HG03342 (cell line): ENCODE data around the gene DNAJC19.
A peak's percentile ranks its signal among the peaks of the same experiment; 100 is the strongest.

Source experiments
- ATAC-seq: cut with Tn5 transposase; IDR thresholded peaks from one replicate; pipeline ENCODE4 v1.9.1; 2021; ENCODE audit warnings: mild to moderate bottlenecking, moderate library complexity; ENCODE audit not compliant: unreplicated experiment

DNAJC19 gene

DNA sequence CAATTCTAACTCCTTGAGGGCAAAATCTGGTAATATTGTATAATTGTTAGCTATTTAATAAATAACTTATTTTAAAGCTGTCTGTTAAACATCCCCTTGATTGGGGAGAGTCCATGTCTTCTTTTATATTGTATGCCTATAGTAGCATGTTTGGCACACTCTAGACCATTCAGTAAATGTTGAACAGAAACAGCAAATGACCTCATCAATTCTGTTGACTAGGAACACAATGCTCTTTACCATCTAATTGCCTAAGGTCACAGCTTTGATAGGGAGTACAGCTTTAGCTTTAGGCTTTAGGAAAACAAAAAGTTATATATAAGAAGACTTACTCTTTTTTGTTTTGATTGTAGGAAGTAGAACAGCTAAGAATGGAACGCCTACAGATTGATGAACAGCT, 27.0 kb downstream of the DNAJC19 start:
- ATAC-seq: no peak

GRCh38 chr3:180961552-180961951, 28.0 kb downstream of the DNAJC19 start:
- ATAC-seq: no peak

GRCh38 chr3:180961087-180961486, 28.4 kb downstream of the DNAJC19 start:
- no peak for ATAC-seq

GRCh38 chr3:180959691-180960090, 29.8 kb downstream of the DNAJC19 start:
- no peak for ATAC-seq

DNA sequence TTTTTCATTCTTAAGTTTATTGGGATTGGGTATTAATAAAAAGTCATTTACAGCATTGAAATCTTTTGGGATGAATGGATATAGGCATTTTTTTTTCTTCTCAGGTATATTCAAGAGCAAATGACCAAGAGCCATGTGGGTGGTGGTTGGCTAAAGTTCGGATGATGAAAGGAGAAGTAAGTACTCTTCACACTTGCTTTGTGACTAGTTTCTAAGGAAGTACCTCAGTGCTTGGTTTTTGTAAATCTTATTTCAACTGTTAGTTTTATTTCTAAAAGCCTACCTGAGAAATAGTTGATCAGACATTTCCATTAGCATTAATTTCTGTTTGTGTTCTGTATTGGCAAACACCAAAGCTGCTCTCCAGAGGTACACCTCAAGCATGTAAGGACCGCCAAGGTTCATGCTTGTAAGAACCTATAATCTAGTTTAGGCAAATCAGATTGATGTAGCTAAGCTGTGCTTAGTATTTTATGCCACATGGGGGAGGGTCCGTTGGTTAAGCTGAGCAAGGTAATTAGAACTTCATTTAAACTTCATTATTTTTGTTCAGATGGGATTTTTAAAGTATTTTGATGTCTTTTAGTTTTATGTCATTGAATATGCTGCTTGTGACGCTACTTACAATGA, 41.7 kb downstream of the DNAJC19 start:
- peak; percentile 81 for ATAC-seq

DNA sequence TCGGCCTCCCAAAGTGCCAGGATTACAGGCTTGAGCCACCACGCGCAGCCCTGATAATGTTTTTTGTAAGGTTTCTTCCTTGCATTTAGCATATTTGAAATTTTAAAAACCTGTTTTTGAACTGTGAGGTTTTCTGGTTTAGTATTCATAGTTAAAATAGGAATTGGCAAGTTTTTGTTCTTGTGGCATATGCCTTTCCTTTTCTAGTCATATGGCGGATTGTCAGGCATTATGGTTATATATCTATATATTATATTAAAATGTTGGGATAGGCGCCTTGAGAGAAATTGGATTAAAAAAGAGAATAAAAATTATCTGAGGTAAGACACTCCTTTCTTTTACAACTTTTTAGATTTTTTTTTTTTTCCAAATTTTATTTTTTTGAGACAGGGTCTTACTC, 48.7 kb downstream of the DNAJC19 start:
- ATAC-seq: no peak

DNA sequence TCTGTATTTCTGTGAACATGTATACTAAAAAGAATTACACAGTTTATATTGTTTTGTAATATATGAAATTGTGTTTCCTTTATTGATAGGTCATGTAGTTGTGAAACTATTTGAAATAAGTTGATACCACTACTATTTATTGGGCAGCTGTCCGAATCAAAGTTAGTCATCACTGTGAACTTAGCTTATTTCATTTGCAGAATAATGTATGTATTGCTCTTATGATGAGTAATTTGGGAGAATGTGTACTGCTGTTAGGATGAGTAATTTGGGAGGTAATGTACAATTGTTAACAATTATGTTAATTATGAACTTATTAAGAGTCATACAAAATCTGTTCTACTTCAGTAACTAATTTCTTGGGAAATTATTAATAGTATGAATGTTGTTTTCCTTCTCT, 54.9 kb downstream of the DNAJC19 start:
- ATAC-seq: no peak
